Measurements from ENCODE around the gene NFATC1. TPM values are rescaled to one million over a fixed set of nuclear protein-coding genes. Genes with fewer than 3 reads are reported as not detected.

The NFATC1 gene
- total and polyA plus RNA-seq, 4 donors: 4.6 to 8.0 (median 6.8) TPM

- Histone ChIP-seq H3K9me3 (ENCODE audit: control insufficient read depth, insufficient read depth, low read length) (no peaks in the 10 kb centered on the region), H3K4me3 (ENCODE audit: low read depth, low read length) (no peak overlapping the region), H3K36me3 (ENCODE audit: control insufficient read depth, insufficient read depth, low read length) (peaks cover 59% of the 10 kb centered on the region), H3K4me1 (ENCODE audit: control insufficient read depth, insufficient read depth, low read length) (peaks cover 23% of the 10 kb centered on the region), H3K27ac (ENCODE audit: low read depth, low read length) (no peak overlapping the region), H3K27me3 (ENCODE audit: control insufficient read depth, insufficient read depth, low read length) (no peaks in the 10 kb centered on the region)
- no peak for DNase-seq (ENCODE audit: low read depth in 4 of 6, low spot score in 6 of 6)
- 95% methylated on average over 30 of the region's 37 CpGs for WGBS (ENCODE audit: insufficient coverage)
These were observed 41.0 kb downstream of the NFATC1 start for GRCh38 chr18:79436556-79437275.

- Histone ChIP-seq H3K4me1 (ENCODE audit: control insufficient read depth, insufficient read depth, low read length) (peaks cover 29% of the 10 kb centered on the region), H3K4me3 (ENCODE audit: low read depth, low read length) (no peak overlapping the region), H3K27me3 (ENCODE audit: control insufficient read depth, insufficient read depth, low read length) (no peaks in the 10 kb centered on the region), H3K36me3 (ENCODE audit: control insufficient read depth, insufficient read depth, low read length) (peaks cover 62% of the 10 kb centered on the region), H3K27ac (ENCODE audit: low read depth, low read length) (no peak overlapping the region), H3K9me3 (ENCODE audit: control insufficient read depth, insufficient read depth, low read length) (no peaks in the 10 kb centered on the region)
- 89% methylated on average over 29 of the region's 36 CpGs for WGBS (ENCODE audit: insufficient coverage)
- DNase-seq (ENCODE audit: low read depth in 4 of 6, low spot score in 6 of 6): no peak
These were observed 42.6 kb downstream of the NFATC1 start for GRCh38 chr18:79438089-79438897.

- Histone ChIP-seq H3K4me1 (ENCODE audit: control insufficient read depth, insufficient read depth, low read length) (peaks cover 22% of the 10 kb centered on the region), H3K36me3 (ENCODE audit: control insufficient read depth, insufficient read depth, low read length) (peaks cover 60% of the 10 kb centered on the region), H3K27me3 (ENCODE audit: control insufficient read depth, insufficient read depth, low read length) (no peaks in the 10 kb centered on the region), H3K4me3 (ENCODE audit: low read depth, low read length) (no peak overlapping the region), H3K9me3 (ENCODE audit: control insufficient read depth, insufficient read depth, low read length) (no peaks in the 10 kb centered on the region), H3K27ac (ENCODE audit: low read depth, low read length) (no peak overlapping the region)
- peak in 1 of 6 donors; percentile 60 for DNase-seq (ENCODE audit: low read depth in 4 of 6, low spot score in 6 of 6)
- WGBS (ENCODE audit: insufficient coverage): 72% methylated on average over 37 of the region's 37 CpGs
These were observed 43.3 kb downstream of the NFATC1 start for GRCh38 chr18:79438898-79439627.

- DNase-seq (ENCODE audit: low read depth in 4 of 6, low spot score in 6 of 6): no peak
- Histone ChIP-seq H3K27ac (ENCODE audit: low read depth, low read length) (no peak overlapping the region), H3K27me3 (ENCODE audit: control insufficient read depth, insufficient read depth, low read length) (no peaks in the 10 kb centered on the region), H3K4me1 (ENCODE audit: control insufficient read depth, insufficient read depth, low read length) (peaks cover 17% of the 10 kb centered on the region), H3K4me3 (ENCODE audit: low read depth, low read length) (no peak overlapping the region), H3K36me3 (ENCODE audit: control insufficient read depth, insufficient read depth, low read length) (peaks cover 61% of the 10 kb centered on the region), H3K9me3 (ENCODE audit: control insufficient read depth, insufficient read depth, low read length) (no peaks in the 10 kb centered on the region)
- WGBS (ENCODE audit: insufficient coverage): 73% methylated on average over 9 of the region's 16 CpGs
These were observed 43.9 kb downstream of the NFATC1 start for GRCh38 chr18:79439628-79440023.

- peaks cover 12% of the 10 kb centered on the region for H3K4me1 ChIP-seq (ENCODE audit: control insufficient read depth, insufficient read depth, low read length)
- no peak overlapping the region for H3K4me3 ChIP-seq (ENCODE audit: low read depth, low read length)
- no peak overlapping the region for H3K27ac ChIP-seq (ENCODE audit: low read depth, low read length)
- WGBS (ENCODE audit: insufficient coverage): 90% methylated on average over 30 of the region's 31 CpGs
- no peaks in the 10 kb centered on the region for H3K9me3 ChIP-seq (ENCODE audit: control insufficient read depth, insufficient read depth, low read length)
- no peak for DNase-seq (ENCODE audit: low read depth in 4 of 6, low spot score in 6 of 6)
- peaks cover 63% of the 10 kb centered on the region for H3K36me3 ChIP-seq (ENCODE audit: control insufficient read depth, insufficient read depth, low read length)
- no peaks in the 10 kb centered on the region for H3K27me3 ChIP-seq (ENCODE audit: control insufficient read depth, insufficient read depth, low read length)
These were observed 44.8 kb downstream of the NFATC1 start for GRCh38 chr18:79440316-79441110.

GRCh38 chr18:79441420-79441819, 45.7 kb downstream of the NFATC1 start:
- H3K36me3 ChIP-seq (ENCODE audit: control insufficient read depth, insufficient read depth, low read length): peaks cover 61% of the 10 kb centered on the region
- no peak overlapping the region for H3K4me3 ChIP-seq (ENCODE audit: low read depth, low read length)
- H3K9me3 ChIP-seq (ENCODE audit: control insufficient read depth, insufficient read depth, low read length): no peaks in the 10 kb centered on the region
- H3K27me3 ChIP-seq (ENCODE audit: control insufficient read depth, insufficient read depth, low read length): no peaks in the 10 kb centered on the region
- H3K27ac ChIP-seq (ENCODE audit: low read depth, low read length): no peak overlapping the region
- WGBS (ENCODE audit: insufficient coverage): 86% methylated on average over 2 of the region's 16 CpGs
- H3K4me1 ChIP-seq (ENCODE audit: control insufficient read depth, insufficient read depth, low read length): peaks cover 12% of the 10 kb centered on the region
- no peak for DNase-seq (ENCODE audit: low read depth in 4 of 6, low spot score in 6 of 6)

- H3K4me3 ChIP-seq (ENCODE audit: low read depth, low read length): no peak overlapping the region
- H3K27ac ChIP-seq (ENCODE audit: low read depth, low read length): no peak overlapping the region
- H3K27me3 ChIP-seq (ENCODE audit: control insufficient read depth, insufficient read depth, low read length): no peaks in the 10 kb centered on the region
- H3K4me1 ChIP-seq (ENCODE audit: control insufficient read depth, insufficient read depth, low read length): peaks cover 13% of the 10 kb centered on the region
- peaks cover 55% of the 10 kb centered on the region for H3K36me3 ChIP-seq (ENCODE audit: control insufficient read depth, insufficient read depth, low read length)
- WGBS (ENCODE audit: insufficient coverage): 83% methylated on average over 25 of the region's 29 CpGs
- no peak for DNase-seq (ENCODE audit: low read depth in 4 of 6, low spot score in 6 of 6)
- no peaks in the 10 kb centered on the region for H3K9me3 ChIP-seq (ENCODE audit: control insufficient read depth, insufficient read depth, low read length)
These were observed 46.9 kb downstream of the NFATC1 start for GRCh38 chr18:79442508-79443221.

- WGBS (ENCODE audit: insufficient coverage): 88% methylated on average over 14 of the region's 15 CpGs
- no peak overlapping the region for H3K27ac ChIP-seq (ENCODE audit: low read depth, low read length)
- DNase-seq (ENCODE audit: low read depth in 4 of 6, low spot score in 6 of 6): no peak
These were observed 49.5 kb downstream of the NFATC1 start for GRCh38 chr18:79445221-79445620.

More at GRCh38 chr18:79445221-79445620, 49.5 kb downstream of the NFATC1 start:
- Histone ChIP-seq H3K4me1 (ENCODE audit: control insufficient read depth, insufficient read depth, low read length) (peaks cover 13% of the 10 kb centered on the region), H3K4me3 (ENCODE audit: low read depth, low read length) (no peak overlapping the region), H3K9me3 (ENCODE audit: control insufficient read depth, insufficient read depth, low read length) (no peaks in the 10 kb centered on the region), H3K36me3 (ENCODE audit: control insufficient read depth, insufficient read depth, low read length) (peaks cover 65% of the 10 kb centered on the region), H3K27me3 (ENCODE audit: control insufficient read depth, insufficient read depth, low read length) (no peaks in the 10 kb centered on the region)

All from spinal cord (tissue), 10 donors.